ENCODE data around the gene DMD. TPM values are rescaled to one million over a fixed set of nuclear protein-coding genes. Genes with fewer than 3 reads are reported as not detected.

The DMD gene
- total RNA-seq, 1 experiment from 2014 or later: 19.3 TPM

GRCh38 chrX:32041181-32041580 lies 1170.2 kb downstream of the DMD start:
- TF ChIP-seq CTCF (IDR thresholded peaks at IDR 0.05; ENCODE audit: unreplicated experiment): no peak
- Mint-ChIP-seq H3K27me3 (ENCODE audit: insufficient read depth, unreplicated experiment) (peaks cover 48% of the 10 kb centered on the region), H3K4me3 (ENCODE audit: unreplicated experiment) (no peak overlapping the region), H3K27ac (ENCODE audit: low read depth, unreplicated experiment) (no peak overlapping the region), H3K9me3 (ENCODE audit: unreplicated experiment) (no peaks in the 10 kb centered on the region), H3K36me3 (ENCODE audit: insufficient read depth, unreplicated experiment) (no peaks in the 10 kb centered on the region), H3K4me1 (ENCODE audit: insufficient read depth, unreplicated experiment) (no peaks in the 10 kb centered on the region)
- BruUV-seq (replicated peaks): no TSS peak
- POLR2A ChIA-PET: no interaction called here
- intact Hi-C loops (cut with micrococcal nuclease): no loop called here
- no peak for DNase-seq (ENCODE audit: unreplicated experiment)
- CTCF ChIA-PET: interaction anchor here (0.6 to 0.9 kb wide), 3 partner anchors 33 to 308 kb away, joined by 3 to 4 read pairs (median 3); no protein-coding TSS in a partner anchor

DNA sequence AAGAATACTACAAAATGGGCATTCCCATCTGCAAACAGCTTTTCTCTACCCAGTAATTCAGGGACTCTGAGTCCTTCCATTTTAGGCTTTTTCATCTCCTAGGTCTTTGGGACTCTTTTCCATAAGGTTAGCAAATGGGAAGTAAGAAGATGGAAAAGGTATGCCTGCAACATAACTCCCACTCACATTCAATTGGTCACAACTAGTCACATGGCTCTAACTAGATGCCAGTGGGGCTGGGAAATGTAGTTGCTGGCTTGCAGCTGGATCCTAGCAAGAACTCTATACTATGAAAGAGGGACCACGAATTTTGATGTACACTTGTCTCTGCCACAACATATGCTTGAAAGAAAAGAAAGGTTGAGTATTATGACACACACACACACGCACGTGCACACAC lies 1184.6 kb downstream of the DMD start:
- BruUV-seq (replicated peaks): no TSS peak

DNA sequence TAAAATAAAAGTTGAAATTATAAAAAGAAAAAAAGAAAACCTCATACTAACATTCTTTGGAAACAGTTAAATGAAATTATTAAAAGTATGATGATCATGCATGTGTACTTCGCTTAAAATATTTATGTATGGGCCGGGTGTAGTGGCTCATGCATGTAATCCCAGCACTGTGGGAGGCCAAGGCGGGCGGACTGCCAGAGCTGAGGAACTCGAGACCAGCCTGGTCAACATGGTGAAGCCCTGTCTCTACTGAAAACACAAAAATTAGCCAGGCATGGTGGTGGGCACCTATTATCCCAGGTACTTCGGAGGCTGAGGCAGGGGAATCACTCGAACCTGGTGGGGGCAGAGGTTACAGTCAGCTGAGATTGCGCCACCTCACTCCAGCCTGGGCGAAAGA lies 1187.3 kb downstream of the DMD start:
- no peak for DNase-seq (ENCODE audit: unreplicated experiment)
- intact Hi-C loops (cut with micrococcal nuclease): no loop called here
- H3K4me1 Mint-ChIP-seq (ENCODE audit: insufficient read depth, unreplicated experiment): no peaks in the 10 kb centered on the region
- TF ChIP-seq CTCF (IDR thresholded peaks at IDR 0.05; ENCODE audit: unreplicated experiment): no peak
- no peaks in the 10 kb centered on the region for H3K36me3 Mint-ChIP-seq (ENCODE audit: insufficient read depth, unreplicated experiment)
- ChIA-PET CTCF (interaction anchor here (0.7 kb wide), 1 partner anchor 9 kb away, joined by 3 read pairs; no protein-coding TSS in a partner anchor), POLR2A (no interaction called here)
- BruUV-seq (replicated peaks): no TSS peak
- no peak overlapping the region for H3K4me3 Mint-ChIP-seq (ENCODE audit: unreplicated experiment)
- H3K9me3 Mint-ChIP-seq (ENCODE audit: unreplicated experiment): peaks cover 6% of the 10 kb centered on the region
- H3K27ac Mint-ChIP-seq (ENCODE audit: low read depth, unreplicated experiment): no peak overlapping the region
- H3K27me3 Mint-ChIP-seq (ENCODE audit: insufficient read depth, unreplicated experiment): peaks cover 22% of the 10 kb centered on the region

More for the DNA sequence above, 1184.6 kb downstream of the DMD start:
- no peaks in the 10 kb centered on the region for H3K36me3 Mint-ChIP-seq (ENCODE audit: insufficient read depth, unreplicated experiment)
- ChIA-PET POLR2A (no interaction called here), CTCF (no interaction called here)
- no peak for TF ChIP-seq CTCF (IDR thresholded peaks at IDR 0.05; ENCODE audit: unreplicated experiment)
- H3K9me3 Mint-ChIP-seq (ENCODE audit: unreplicated experiment): peaks cover 6% of the 10 kb centered on the region
- intact Hi-C loops (cut with micrococcal nuclease): no loop called here
- H3K27me3 Mint-ChIP-seq (ENCODE audit: insufficient read depth, unreplicated experiment): peaks cover 39% of the 10 kb centered on the region
- H3K4me3 Mint-ChIP-seq (ENCODE audit: unreplicated experiment): no peak overlapping the region
- no peaks in the 10 kb centered on the region for H3K4me1 Mint-ChIP-seq (ENCODE audit: insufficient read depth, unreplicated experiment)
- no peak overlapping the region for H3K27ac Mint-ChIP-seq (ENCODE audit: low read depth, unreplicated experiment)
- no peak for DNase-seq (ENCODE audit: unreplicated experiment)

DNA sequence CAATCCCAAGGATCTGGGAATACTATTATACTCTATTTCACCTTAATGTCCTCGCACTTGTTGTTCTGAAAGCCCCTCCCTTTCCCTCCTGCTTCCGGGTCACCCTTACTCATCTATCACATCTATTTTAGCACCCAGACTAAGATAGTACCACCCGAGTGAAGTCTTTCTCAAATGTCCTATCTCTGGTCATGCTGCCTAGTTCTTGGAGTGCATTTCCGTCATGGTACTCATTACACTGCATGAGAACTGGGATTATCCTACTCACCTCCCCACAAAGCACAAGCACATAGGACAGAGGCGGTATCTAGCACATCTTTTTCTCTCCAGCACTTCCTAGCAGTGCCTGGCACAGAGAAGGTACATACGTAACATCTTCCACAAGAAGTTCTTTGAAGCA lies 1195.2 kb downstream of the DMD start:
- ChIA-PET CTCF (no interaction called here), POLR2A (no interaction called here)
- no peak for DNase-seq (ENCODE audit: unreplicated experiment)
- intact Hi-C loops (cut with micrococcal nuclease): no loop called here
- BruUV-seq (replicated peaks): no TSS peak
- H3K36me3 Mint-ChIP-seq (ENCODE audit: insufficient read depth, unreplicated experiment): no peaks in the 10 kb centered on the region
- no peaks in the 10 kb centered on the region for H3K4me1 Mint-ChIP-seq (ENCODE audit: insufficient read depth, unreplicated experiment)
- H3K27me3 Mint-ChIP-seq (ENCODE audit: insufficient read depth, unreplicated experiment): peaks cover 38% of the 10 kb centered on the region
- H3K27ac Mint-ChIP-seq (ENCODE audit: low read depth, unreplicated experiment): no peak overlapping the region
- no peak for TF ChIP-seq CTCF (IDR thresholded peaks at IDR 0.05; ENCODE audit: unreplicated experiment)
- no peak overlapping the region for H3K4me3 Mint-ChIP-seq (ENCODE audit: unreplicated experiment)
- H3K9me3 Mint-ChIP-seq (ENCODE audit: unreplicated experiment): no peaks in the 10 kb centered on the region

Measured in MCF 10A (cell line).